Glutamatergic neuron (in vitro differentiated cells): ENCODE results near the gene ARL6IP4. TPM values are rescaled to one million over a fixed set of nuclear protein-coding genes. Genes with fewer than 3 reads are reported as not detected.

ENCODE experiments used
- DNase-seq: peaks from one replicate; pipeline ENCODE4 v3.0.0; 2022
- H3K27ac Mint-ChIP-seq: one replicate; pipeline ENCODE4 v1.8.0; 2020; ENCODE audit warnings: mild to moderate bottlenecking, mixed read lengths, inconsistent platforms; ENCODE audit not compliant: unreplicated experiment
- H3K27me3 Mint-ChIP-seq: one replicate; pipeline ENCODE4 v1.8.0; 2020; ENCODE audit warnings: mild to moderate bottlenecking, moderate library complexity, mixed read lengths, inconsistent platforms; ENCODE audit not compliant: unreplicated experiment
- H3K36me3 Mint-ChIP-seq: one replicate; pipeline ENCODE4 v1.8.0; 2020; ENCODE audit warnings: mild to moderate bottlenecking, mixed read lengths, inconsistent platforms; ENCODE audit not compliant: unreplicated experiment
- H3K4me1 Mint-ChIP-seq: one replicate; pipeline ENCODE4 v1.8.0; 2020; ENCODE audit warnings: mild to moderate bottlenecking, low read depth, mixed read lengths, inconsistent platforms; ENCODE audit not compliant: unreplicated experiment
- H3K4me3 Mint-ChIP-seq: one replicate; pipeline ENCODE4 v1.8.0; 2020; ENCODE audit warnings: mild to moderate bottlenecking, mixed read lengths, inconsistent platforms; ENCODE audit not compliant: unreplicated experiment
- H3K9me3 Mint-ChIP-seq: one replicate; pipeline ENCODE4 v1.8.0; 2020; ENCODE audit warnings: mild to moderate bottlenecking, moderate library complexity, mixed read lengths, inconsistent platforms; ENCODE audit not compliant: unreplicated experiment
- CTCF ChIP-seq: fragments of 200-600 bp; sonication (generic); IDR thresholded peaks from one replicate; pipeline ENCODE4 v1.5.0; 2021; ENCODE audit not compliant: partially characterized antibody, unreplicated experiment
- long read RNA-seq: library from polyadenylated mRNA; unstranded; transcript quantifications from one replicate; pipeline ENCODE4 v2.0.0, GENCODE V29; 2020; ENCODE audit not compliant: unreplicated experiment
- total RNA-seq: library from RNA; stranded (reverse); fragmentation: NEBNext Ultra II Directional; extraction: Animal tissue kit (Norgen Biotek cat#: 25700); gene quantifications from one replicate; pipeline ENCODE4 v1.2.1, GENCODE V29; 2021; ENCODE audit not compliant: unreplicated experiment

The ARL6IP4 gene
- total RNA-seq: 122 TPM
- long read RNA-seq, transcript ARL6IP4-201 (6 exons, 1,644 nt): minor isoform, 11 of 105 reads
- long read RNA-seq, transcript ARL6IP4-220 (6 exons, 1,591 nt): minor isoform, 14 of 105 reads
- long read RNA-seq, transcript ARL6IP4-210 (6 exons, 1,491 nt): major isoform, 15 of 105 reads
- long read RNA-seq, partial matches to known transcripts: 16 of 105 reads
- long read RNA-seq, other reads (novel, unspliced or antisense): 39 of 105 reads

- Mint-ChIP-seq H3K36me3 (no peaks in the 10 kb centered on the region), H3K4me1 (peaks cover 7% of the 10 kb centered on the region), H3K9me3 (peaks cover 6% of the 10 kb centered on the region), H3K27me3 (peaks cover 4% of the 10 kb centered on the region), H3K4me3 (peak within 1 kb of the TSS; percentile 90), H3K27ac (peak within 1 kb of the TSS; percentile 69)
- no peak for TF ChIP-seq CTCF
- DNase-seq: peak; percentile 74
Observed at GRCh38 chr12:122980183-122981035, at the start of gene ARL6IP4. TSS of gene ARL6IP4 (plus strand) at chr12:122980681. CDS start at chr12:122981140, 459 bp downstream.

- Mint-ChIP-seq H3K9me3 (no peaks in the 10 kb centered on the region), H3K27ac (no peak overlapping the region), H3K4me1 (no peaks in the 10 kb centered on the region), H3K27me3 (peaks cover 6% of the 10 kb centered on the region), H3K4me3 (no peak overlapping the region), H3K36me3 (no peaks in the 10 kb centered on the region)
- TF ChIP-seq CTCF: no peak
- no peak for DNase-seq
Observed at GRCh38 chr12:122932207-122932606, 48.3 kb upstream of the ARL6IP4 start.

GRCh38 chr12:122934722-122935121 is 45.8 kb upstream of the ARL6IP4 start:
- Mint-ChIP-seq H3K27me3 (peaks cover 6% of the 10 kb centered on the region), H3K9me3 (peaks cover 2% of the 10 kb centered on the region), H3K36me3 (no peaks in the 10 kb centered on the region), H3K27ac (no peak overlapping the region), H3K4me3 (no peak overlapping the region), H3K4me1 (no peaks in the 10 kb centered on the region)
- TF ChIP-seq CTCF: no peak
- no peak for DNase-seq

GRCh38 chr12:122935318-122935717 is 45.2 kb upstream of the ARL6IP4 start:
- H3K9me3 Mint-ChIP-seq: peaks cover 2% of the 10 kb centered on the region
- H3K27ac Mint-ChIP-seq: no peak overlapping the region
- DNase-seq: no peak

More at GRCh38 chr12:122935318-122935717, 45.2 kb upstream of the ARL6IP4 start:
- Mint-ChIP-seq H3K27me3 (peaks cover 6% of the 10 kb centered on the region), H3K4me1 (no peaks in the 10 kb centered on the region), H3K4me3 (no peak overlapping the region), H3K36me3 (no peaks in the 10 kb centered on the region)
- TF ChIP-seq CTCF: no peak
